Activated naive CD8-positive, alpha-beta T cell treated with anti-CD3 and anti-CD28 coated beads, Interleukin-2, amount 10 ng/mL, durations not matched to agents 7 days and 5 days (primary cell): ENCODE measurements around the gene SPRTN. TPM values are rescaled to one million over a fixed set of nuclear protein-coding genes. Genes with fewer than 3 reads are reported as not detected.
A peak's percentile ranks its signal among the peaks of the same experiment; 100 is the strongest.

Experiments used
- ATAC-seq: fragments of 150-1000 bp; cut with Tn5 transposase; one replicate; pipeline ENCODE4 v1.10.0; 2021; ENCODE audit warnings: low read depth, moderate library complexity
- POLR2A ChIA-PET: fragments of 350-600 bp; sonication (Branson Sonifier 250); formaldehyde crosslinking; loops from one replicate; lab custom pipeline; 2021; ENCODE audit warnings: antibody characterized with exemption; lab: Charles Lee
- DNase-seq: peaks from one replicate; pipeline ENCODE4 v3.0.0; 2021
- H3K27ac Mint-ChIP-seq: one replicate; pipeline ENCODE4 v1.8.0; 2022; ENCODE audit warnings: mild to moderate bottlenecking, mixed read lengths
- H3K27me3 Mint-ChIP-seq: one replicate; pipeline ENCODE4 v1.8.0; 2022; ENCODE audit warnings: mild to moderate bottlenecking, moderate library complexity, mixed read lengths
- H3K36me3 Mint-ChIP-seq: one replicate; pipeline ENCODE4 v1.8.0; 2021; ENCODE audit warnings: mild to moderate bottlenecking, mixed read lengths
- H3K4me1 Mint-ChIP-seq: one replicate; pipeline ENCODE4 v1.8.0; 2021; ENCODE audit warnings: mixed read lengths
- H3K4me3 Mint-ChIP-seq: one replicate; pipeline ENCODE4 v1.8.0; 2022; ENCODE audit warnings: mild to moderate bottlenecking, moderate library complexity, mixed read lengths
- H3K9me3 Mint-ChIP-seq: one replicate; pipeline ENCODE4 v1.8.0; 2021; ENCODE audit warnings: mixed read lengths
- total RNA-seq, 2 experiments: library from RNA; stranded (reverse); gene quantifications; one replicate each; pipeline ENCODE4 v1.2.3, GENCODE V29; 2021

Gene SPRTN
- total RNA-seq, result 10 to 100 TPM; 14.7 to 19.0 TPM

- Mint-ChIP-seq H3K27ac (peak within 1 kb of the TSS; percentile 99), H3K4me3 (peak within 1 kb of the TSS; percentile 98), H3K27me3 (no peaks in the 10 kb centered on the region), H3K4me1 (peaks cover 42% of the 10 kb centered on the region), H3K9me3 (no peaks in the 10 kb centered on the region), H3K36me3 (peaks cover 31% of the 10 kb centered on the region)
- DNase-seq (no peak), ATAC-seq (no peak)
- POLR2A ChIA-PET, result interaction anchor here (0.9 to 1.8 kb wide), 6 partner anchors 24 to 274 kb away, joined by 3 to 11 read pairs (median 5); partner anchors contain the start of gene TSNAX
Observed at GRCh38 chr1:231338270-231339128, at the start of gene SPRTN. TSS of gene SPRTN (plus strand) at chr1:231338293. CDS start at chr1:231338384, 91 bp downstream.

- no peak overlapping the region for H3K4me3 Mint-ChIP-seq
- ATAC-seq, result no peak
- no peaks in the 10 kb centered on the region for H3K27me3 Mint-ChIP-seq
- H3K27ac Mint-ChIP-seq, result no peak overlapping the region
- POLR2A ChIA-PET, result no interaction called here
- DNase-seq, result no peak
- H3K4me1 Mint-ChIP-seq, result no peaks in the 10 kb centered on the region
- H3K36me3 Mint-ChIP-seq, result no peaks in the 10 kb centered on the region
- H3K9me3 Mint-ChIP-seq, result no peaks in the 10 kb centered on the region
Observed at GRCh38 chr1:231295938-231296337, 42.2 kb upstream of the SPRTN start.

GRCh38 chr1:231301990-231302389 is 36.1 kb upstream of the SPRTN start:
- no peaks in the 10 kb centered on the region for H3K4me1 Mint-ChIP-seq
- no peak for ATAC-seq
- POLR2A ChIA-PET, result no interaction called here

GRCh38 chr1:231310391-231310934 is 27.6 kb upstream of the SPRTN start:
- ATAC-seq, result no peak
- Mint-ChIP-seq H3K27me3 (no peaks in the 10 kb centered on the region), H3K4me1 (no peaks in the 10 kb centered on the region), H3K9me3 (no peaks in the 10 kb centered on the region), H3K27ac (no peak overlapping the region), H3K4me3 (no peak overlapping the region), H3K36me3 (no peaks in the 10 kb centered on the region)
- DNase-seq, result no peak
- POLR2A ChIA-PET, result no interaction called here

More at GRCh38 chr1:231301990-231302389, 36.1 kb upstream of the SPRTN start:
- Mint-ChIP-seq H3K27me3 (no peaks in the 10 kb centered on the region), H3K36me3 (no peaks in the 10 kb centered on the region), H3K27ac (no peak overlapping the region), H3K4me3 (no peak overlapping the region), H3K9me3 (no peaks in the 10 kb centered on the region)
- no peak for DNase-seq

- no peaks in the 10 kb centered on the region for H3K27me3 Mint-ChIP-seq
- DNase-seq (no peak), ATAC-seq (no peak)
- POLR2A ChIA-PET, result no interaction called here
- H3K4me1 Mint-ChIP-seq, result peaks cover 3% of the 10 kb centered on the region
- no peaks in the 10 kb centered on the region for H3K36me3 Mint-ChIP-seq
- H3K9me3 Mint-ChIP-seq, result no peaks in the 10 kb centered on the region
- no peak overlapping the region for H3K4me3 Mint-ChIP-seq
- no peak overlapping the region for H3K27ac Mint-ChIP-seq
Observed at GRCh38 chr1:231311720-231312431, 26.2 kb upstream of the SPRTN start.

- Mint-ChIP-seq H3K4me1 (peaks cover 3% of the 10 kb centered on the region), H3K27me3 (no peaks in the 10 kb centered on the region), H3K4me3 (no peak overlapping the region), H3K9me3 (no peaks in the 10 kb centered on the region), H3K36me3 (no peaks in the 10 kb centered on the region), H3K27ac (no peak overlapping the region)
- POLR2A ChIA-PET, result no interaction called here
- DNase-seq (no peak), ATAC-seq (no peak)
Observed at GRCh38 chr1:231312432-231312788, 25.7 kb upstream of the SPRTN start.

GRCh38 chr1:231313661-231314060 is 24.4 kb upstream of the SPRTN start:
- Mint-ChIP-seq H3K4me3 (no peak overlapping the region), H3K27ac (no peak overlapping the region), H3K27me3 (no peaks in the 10 kb centered on the region), H3K4me1 (peaks cover 3% of the 10 kb centered on the region), H3K36me3 (no peaks in the 10 kb centered on the region), H3K9me3 (no peaks in the 10 kb centered on the region)
- POLR2A ChIA-PET, result no interaction called here
- no peak for DNase-seq
- no peak for ATAC-seq

GRCh38 chr1:231315887-231316286 is 22.2 kb upstream of the SPRTN start:
- no peak overlapping the region for H3K27ac Mint-ChIP-seq
- DNase-seq (peak; percentile 61), ATAC-seq (peak; percentile 85)
- peaks cover 3% of the 10 kb centered on the region for H3K4me1 Mint-ChIP-seq
- H3K27me3 Mint-ChIP-seq, result no peaks in the 10 kb centered on the region
- no peaks in the 10 kb centered on the region for H3K36me3 Mint-ChIP-seq
- POLR2A ChIA-PET, result no interaction called here
- H3K9me3 Mint-ChIP-seq, result no peaks in the 10 kb centered on the region
- no peak overlapping the region for H3K4me3 Mint-ChIP-seq

- Mint-ChIP-seq H3K4me3 (no peak overlapping the region), H3K27ac (no peak overlapping the region), H3K4me1 (peaks cover 3% of the 10 kb centered on the region), H3K27me3 (no peaks in the 10 kb centered on the region), H3K36me3 (no peaks in the 10 kb centered on the region), H3K9me3 (no peaks in the 10 kb centered on the region)
- no peak for ATAC-seq
- no peak for DNase-seq
- POLR2A ChIA-PET, result interaction anchor here (0.6 kb wide), 1 partner anchor 223 kb away, joined by 5 read pairs; no protein-coding TSS in a partner anchor
Observed at GRCh38 chr1:231317306-231318014, 20.6 kb upstream of the SPRTN start.

- Mint-ChIP-seq H3K36me3 (no peaks in the 10 kb centered on the region), H3K27ac (no peak overlapping the region), H3K27me3 (no peaks in the 10 kb centered on the region), H3K9me3 (no peaks in the 10 kb centered on the region), H3K4me1 (peaks cover 3% of the 10 kb centered on the region), H3K4me3 (no peak overlapping the region)
- DNase-seq (no peak), ATAC-seq (no peak)
- POLR2A ChIA-PET, result interaction anchor here (0.6 kb wide), 1 partner anchor 223 kb away, joined by 5 read pairs; no protein-coding TSS in a partner anchor
Observed at GRCh38 chr1:231318015-231318355, 20.1 kb upstream of the SPRTN start.

- H3K4me1 Mint-ChIP-seq, result peaks cover 3% of the 10 kb centered on the region
- DNase-seq (no peak), ATAC-seq (no peak)
- H3K27ac Mint-ChIP-seq, result no peak overlapping the region
- no peaks in the 10 kb centered on the region for H3K36me3 Mint-ChIP-seq
- no peak overlapping the region for H3K4me3 Mint-ChIP-seq
- H3K27me3 Mint-ChIP-seq, result no peaks in the 10 kb centered on the region
- H3K9me3 Mint-ChIP-seq, result no peaks in the 10 kb centered on the region
- POLR2A ChIA-PET, result no interaction called here
Observed at GRCh38 chr1:231318568-231318967, 19.5 kb upstream of the SPRTN start.

GRCh38 chr1:231319080-231319479 is 19.0 kb upstream of the SPRTN start:
- DNase-seq (no peak), ATAC-seq (no peak)
- no peak overlapping the region for H3K4me3 Mint-ChIP-seq
- H3K36me3 Mint-ChIP-seq, result no peaks in the 10 kb centered on the region
- H3K9me3 Mint-ChIP-seq, result no peaks in the 10 kb centered on the region
- no peak overlapping the region for H3K27ac Mint-ChIP-seq
- H3K4me1 Mint-ChIP-seq, result peaks cover 3% of the 10 kb centered on the region
- no peaks in the 10 kb centered on the region for H3K27me3 Mint-ChIP-seq
- POLR2A ChIA-PET, result no interaction called here

- no peak overlapping the region for H3K27ac Mint-ChIP-seq
- no peaks in the 10 kb centered on the region for H3K9me3 Mint-ChIP-seq
- H3K36me3 Mint-ChIP-seq, result no peaks in the 10 kb centered on the region
- H3K27me3 Mint-ChIP-seq, result no peaks in the 10 kb centered on the region
- POLR2A ChIA-PET, result no interaction called here
- no peak overlapping the region for H3K4me3 Mint-ChIP-seq
- no peaks in the 10 kb centered on the region for H3K4me1 Mint-ChIP-seq
- DNase-seq, result no peak
- ATAC-seq, result no peak
Observed at GRCh38 chr1:231322880-231323530, 15.1 kb upstream of the SPRTN start.
